Measurements from ENCODE around the gene FBXO39.

DNA sequence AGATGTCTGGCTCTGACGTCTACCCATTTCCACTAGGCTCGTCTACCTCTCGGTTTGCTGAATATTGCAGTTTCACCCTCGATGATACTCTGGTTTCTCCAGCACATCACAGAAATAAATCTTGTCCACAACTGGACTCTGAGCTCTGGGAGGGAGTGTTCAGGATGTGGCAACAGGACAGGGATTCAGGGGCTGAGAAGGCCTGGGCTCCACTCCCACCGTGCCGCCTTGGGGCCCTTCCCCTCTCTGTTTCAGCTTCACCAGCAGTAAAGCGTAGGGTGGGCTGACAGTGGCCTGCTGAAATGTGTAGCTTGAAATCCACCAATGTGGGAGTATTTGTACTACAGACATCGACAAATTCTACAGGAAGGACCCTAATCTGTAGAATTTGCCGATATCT lies 35.5 kb downstream of the FBXO39 start:
- TF ChIP-seq, protein P1, sequence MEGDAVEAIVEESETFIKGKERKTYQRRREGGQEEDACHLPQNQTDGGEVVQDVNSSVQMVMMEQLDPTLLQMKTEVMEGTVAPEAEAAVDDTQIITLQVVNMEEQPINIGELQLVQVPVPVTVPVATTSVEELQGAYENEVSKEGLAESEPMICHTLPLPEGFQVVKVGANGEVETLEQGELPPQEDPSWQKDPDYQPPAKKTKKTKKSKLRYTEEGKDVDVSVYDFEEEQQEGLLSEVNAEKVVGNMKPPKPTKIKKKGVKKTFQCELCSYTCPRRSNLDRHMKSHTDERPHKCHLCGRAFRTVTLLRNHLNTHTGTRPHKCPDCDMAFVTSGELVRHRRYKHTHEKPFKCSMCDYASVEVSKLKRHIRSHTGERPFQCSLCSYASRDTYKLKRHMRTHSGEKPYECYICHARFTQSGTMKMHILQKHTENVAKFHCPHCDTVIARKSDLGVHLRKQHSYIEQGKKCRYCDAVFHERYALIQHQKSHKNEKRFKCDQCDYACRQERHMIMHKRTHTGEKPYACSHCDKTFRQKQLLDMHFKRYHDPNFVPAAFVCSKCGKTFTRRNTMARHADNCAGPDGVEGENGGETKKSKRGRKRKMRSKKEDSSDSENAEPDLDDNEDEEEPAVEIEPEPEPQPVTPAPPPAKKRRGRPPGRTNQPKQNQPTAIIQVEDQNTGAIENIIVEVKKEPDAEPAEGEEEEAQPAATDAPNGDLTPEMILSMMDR (IDR thresholded peaks at IDR 0.05) = no peak
- no peak for TF ChIP-seq POLR2AphosphoS5 (IDR thresholded peaks at IDR 0.05)
- TF ChIP-seq POLR2A (IDR thresholded peaks at IDR 0.05) = no peak
- TF ChIP-seq EP300 (IDR thresholded peaks at IDR 0.05) = no peak
